NCI-H748 (cell line): Measurements from ENCODE around the gene PCDH9.
"Not testable (repeated sequence)": the region's sequence is repeated elsewhere in the genome, so short reads cannot be mapped to it uniquely, and the experiment has no call there.

Experiments used
- DNase-seq: peaks from one replicate; lab custom pipeline; 2025; ENCODE audit not compliant: unreplicated experiment; lab: John Stamatoyannopoulos, UW

PCDH9 gene

DNA sequence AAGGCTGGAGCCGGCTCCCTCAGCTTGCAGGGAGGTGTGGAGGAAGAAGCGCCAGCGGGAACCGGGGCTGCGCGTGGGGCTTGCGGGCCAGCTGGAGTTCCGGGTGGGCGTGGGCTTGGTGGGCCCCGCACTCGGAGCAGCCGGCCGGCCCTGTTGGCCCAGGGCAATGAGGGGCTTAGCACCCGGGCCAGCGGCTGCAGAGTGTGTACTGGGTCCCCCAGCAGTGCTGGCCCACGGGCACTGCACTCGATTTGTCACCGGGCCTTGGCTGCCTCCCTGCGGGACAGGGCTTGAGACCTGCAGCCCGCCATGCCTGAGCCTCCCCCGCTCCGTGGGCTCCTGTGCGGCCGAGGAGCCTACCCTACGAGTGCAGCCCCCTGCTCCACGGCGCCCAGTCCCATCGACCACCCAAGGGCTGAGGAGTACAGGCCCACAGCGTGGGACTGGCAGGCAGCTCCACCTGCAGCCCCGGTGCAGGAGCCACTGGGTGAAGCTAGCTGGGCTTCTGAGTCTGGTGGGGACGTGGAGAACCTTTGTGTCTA lies 608.2 kb downstream of the PCDH9 start:
- not testable (repeated sequence) for DNase-seq

GRCh38 chr13:66618702-66619101 lies 611.4 kb downstream of the PCDH9 start:
- peak; percentile 28 for DNase-seq

- no peak for DNase-seq
Observed at GRCh38 chr13:66617786-66618185, 612.4 kb downstream of the PCDH9 start.

DNA sequence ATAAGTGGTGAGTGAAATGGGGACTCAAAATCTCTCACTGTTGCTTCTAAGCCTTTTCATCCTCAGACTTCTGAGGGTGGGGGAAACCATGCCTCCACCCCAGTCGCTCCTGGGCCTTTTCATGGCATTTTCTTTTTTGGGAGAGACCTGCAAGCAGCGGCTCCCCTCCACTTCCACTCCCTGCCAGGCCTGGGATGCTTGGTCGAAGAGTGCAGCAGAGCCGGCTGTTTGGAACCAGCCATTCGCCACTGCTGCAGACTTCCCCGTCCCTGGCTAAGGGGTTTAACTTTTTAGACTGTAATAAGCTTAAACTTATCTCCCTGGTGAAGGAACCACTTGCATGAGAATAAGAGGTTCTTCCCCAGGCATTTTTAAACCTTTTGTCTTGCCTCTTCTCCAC lies 617.2 kb downstream of the PCDH9 start:
- DNase-seq, result no peak

DNA sequence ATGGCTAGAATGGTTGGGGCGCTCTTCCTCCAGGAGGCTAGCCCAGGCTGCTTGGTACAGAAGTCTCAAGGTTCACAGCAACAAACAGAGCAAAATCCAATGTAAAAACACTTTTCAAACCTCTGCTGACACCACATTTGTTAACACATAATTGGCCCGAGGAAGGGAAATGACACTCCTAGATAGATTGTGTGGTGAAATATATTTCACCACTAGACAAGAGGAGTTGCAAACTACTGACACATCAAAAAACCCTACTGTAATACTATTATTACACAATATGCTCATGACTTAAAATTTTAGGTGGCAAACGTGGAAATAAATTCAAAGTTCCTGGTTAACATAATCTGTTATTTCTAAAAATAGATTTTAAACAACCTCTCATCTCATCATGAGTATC lies 643.6 kb downstream of the PCDH9 start:
- DNase-seq, result no peak

DNA sequence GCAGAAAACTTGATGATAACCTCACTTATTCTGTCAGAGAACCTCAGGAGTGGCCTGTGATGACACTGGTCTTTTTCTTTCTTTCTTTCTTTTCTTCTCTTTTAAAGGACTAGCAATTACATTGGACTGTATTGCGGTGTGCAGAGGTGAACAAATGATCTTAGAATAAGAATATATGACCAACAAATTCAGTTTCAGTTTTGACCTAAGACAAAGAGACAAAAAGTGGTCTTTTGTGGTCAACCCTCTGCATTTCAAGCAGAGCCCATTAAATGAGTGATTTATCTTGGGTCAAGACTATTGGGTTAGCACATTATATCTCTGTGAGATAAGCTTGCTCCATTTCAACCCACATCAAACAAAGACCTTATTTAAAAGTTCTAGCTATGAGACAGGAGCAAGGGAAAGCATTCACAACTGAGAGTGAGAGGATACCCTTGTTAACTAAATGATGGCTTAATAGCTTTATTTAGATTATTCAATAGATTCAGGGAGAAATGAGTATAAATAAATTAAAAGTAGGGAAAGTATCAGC lies 644.4 kb downstream of the PCDH9 start:
- no peak for DNase-seq

DNA sequence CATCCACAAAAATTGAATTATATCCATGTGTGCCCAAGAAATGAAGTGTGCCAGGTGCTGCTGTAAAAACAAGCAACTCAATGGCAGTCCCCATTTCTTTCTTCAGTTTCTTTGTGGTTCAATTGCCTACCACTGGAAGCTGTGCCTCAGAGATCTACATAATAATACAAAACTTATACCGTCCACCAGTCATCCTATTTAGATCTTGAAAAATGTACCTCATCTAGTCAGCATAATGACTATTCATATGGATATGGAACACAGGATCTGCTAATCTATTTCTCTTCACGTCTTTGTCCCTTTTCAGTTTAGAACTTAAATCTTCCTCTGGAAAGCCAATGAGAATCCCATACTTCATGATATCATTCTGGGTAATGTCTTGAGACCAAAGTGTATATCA lies 648.5 kb downstream of the PCDH9 start:
- DNase-seq, result no peak

- DNase-seq, result no peak
Observed at GRCh38 chr13:66578305-66578704, 651.8 kb downstream of the PCDH9 start.

- no peak for DNase-seq
Observed at GRCh38 chr13:66577358-66577757, 652.8 kb downstream of the PCDH9 start.

DNA sequence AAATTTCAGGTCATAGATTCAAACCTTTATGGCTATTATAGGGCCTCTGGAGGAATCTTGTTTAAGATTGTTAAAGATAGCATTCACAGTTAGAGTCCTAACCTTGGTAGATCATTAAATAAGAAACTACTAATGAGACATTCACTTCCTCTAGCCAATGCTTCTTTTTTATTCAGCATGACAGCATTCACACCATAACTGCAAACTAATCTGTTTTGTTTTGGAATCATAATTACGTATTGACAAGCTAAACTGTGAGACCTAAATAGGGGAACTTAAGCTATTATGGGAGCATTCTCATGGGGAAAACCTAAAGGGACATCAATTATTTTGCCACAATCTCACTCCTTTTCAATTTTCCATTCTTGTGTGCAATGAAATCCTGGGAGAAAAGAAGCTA lies 653.8 kb downstream of the PCDH9 start:
- no peak for DNase-seq

- DNase-seq, result no peak
Observed at GRCh38 chr13:66574606-66575005, 655.5 kb downstream of the PCDH9 start.

DNA sequence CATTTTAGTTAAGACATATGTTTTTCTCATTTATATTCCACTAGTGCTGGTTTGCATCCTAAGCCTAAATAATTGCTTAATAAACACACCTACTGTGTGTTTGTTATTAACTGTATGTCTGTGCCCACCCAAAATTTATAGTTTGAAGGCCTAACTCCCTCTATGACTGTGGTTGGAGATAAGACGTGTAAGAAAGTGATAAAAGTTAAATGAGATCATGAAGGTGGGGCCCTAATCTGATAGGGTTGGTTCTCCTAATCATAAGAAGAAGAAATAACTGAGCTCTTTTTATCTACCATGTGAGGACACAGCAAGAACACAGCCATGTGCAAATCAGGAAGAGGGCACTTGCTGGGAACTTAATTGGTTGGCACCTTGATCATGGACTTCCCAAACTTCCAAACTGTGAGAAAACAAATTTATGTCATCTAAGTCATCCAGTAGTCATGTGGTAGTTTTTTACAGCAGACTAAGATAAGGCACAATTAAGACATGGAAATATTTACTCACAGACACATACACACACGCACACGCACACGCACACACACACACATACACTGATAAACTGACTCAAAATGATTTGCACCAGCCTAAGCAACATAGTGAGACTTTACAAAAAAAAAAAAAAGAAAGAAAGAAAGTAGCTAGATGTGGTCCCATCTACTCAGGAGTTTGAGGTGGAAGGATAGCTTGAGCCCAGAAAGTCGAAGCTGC lies 662.1 kb downstream of the PCDH9 start:
- no peak for DNase-seq

DNA sequence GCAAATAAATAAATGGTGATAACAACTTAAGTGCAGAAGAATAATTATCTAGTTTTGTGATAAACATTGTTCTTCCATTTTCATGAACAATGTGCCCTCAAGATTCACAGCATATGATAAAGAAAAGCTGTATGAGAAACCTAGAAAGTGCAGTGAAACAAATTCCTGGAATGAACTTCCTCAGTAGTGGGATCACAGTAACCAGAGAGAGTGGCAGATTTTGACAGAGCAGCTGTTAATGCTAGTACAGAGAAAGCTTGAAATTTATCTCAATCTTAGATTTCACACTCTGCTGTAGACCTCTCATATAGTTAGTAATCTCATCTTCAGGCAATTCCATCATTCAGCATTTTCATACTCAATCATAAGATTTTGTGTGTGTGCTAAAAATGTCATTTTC lies 664.9 kb downstream of the PCDH9 start:
- no peak for DNase-seq

GRCh38 chr13:66563076-66563475 lies 667.1 kb downstream of the PCDH9 start:
- DNase-seq, result no peak

DNA sequence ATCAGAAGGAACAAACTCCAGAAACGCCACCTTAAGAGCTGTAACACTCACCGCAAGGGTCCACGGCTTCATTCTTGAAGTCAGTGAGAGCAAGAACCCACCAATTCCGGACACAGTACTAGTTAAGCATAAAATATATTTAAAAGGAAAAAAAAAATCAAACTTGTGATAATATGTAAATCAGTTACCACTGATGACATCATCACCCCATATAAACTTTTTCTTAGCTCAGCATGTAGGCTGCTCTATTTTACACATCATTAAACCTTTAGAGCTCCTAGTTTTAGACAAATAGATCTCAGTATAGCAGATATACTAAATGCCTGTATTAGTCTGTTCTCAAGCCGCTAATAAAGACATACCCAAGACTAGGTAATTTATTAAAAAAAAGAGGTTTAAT lies 668.1 kb downstream of the PCDH9 start:
- DNase-seq, result no peak

GRCh38 chr13:66560991-66561390 lies 669.1 kb downstream of the PCDH9 start:
- no peak for DNase-seq

DNA sequence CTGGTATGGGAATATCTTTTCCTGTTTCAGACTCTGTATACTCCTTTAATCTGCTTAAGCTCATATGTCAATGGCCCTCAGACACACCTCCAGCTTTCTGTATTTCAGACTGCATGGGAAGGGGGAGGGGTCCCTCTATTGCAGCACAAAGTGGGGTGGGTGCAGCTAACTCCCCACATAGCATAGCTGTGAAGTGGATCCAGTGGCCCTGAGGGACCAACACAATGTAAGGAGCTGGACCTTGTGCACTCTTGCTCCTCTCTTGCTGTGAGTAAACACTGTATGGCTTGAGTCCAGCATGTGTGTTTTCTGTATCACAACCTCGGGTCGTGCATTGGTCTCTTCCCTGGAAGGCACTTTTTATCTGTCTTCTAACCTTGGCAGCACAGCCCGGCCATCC lies 669.9 kb downstream of the PCDH9 start:
- DNase-seq, result peak; percentile 22

GRCh38 chr13:66559093-66559492 lies 671.0 kb downstream of the PCDH9 start:
- DNase-seq, result no peak

GRCh38 chr13:66558506-66558905 lies 671.6 kb downstream of the PCDH9 start:
- no peak for DNase-seq

DNA sequence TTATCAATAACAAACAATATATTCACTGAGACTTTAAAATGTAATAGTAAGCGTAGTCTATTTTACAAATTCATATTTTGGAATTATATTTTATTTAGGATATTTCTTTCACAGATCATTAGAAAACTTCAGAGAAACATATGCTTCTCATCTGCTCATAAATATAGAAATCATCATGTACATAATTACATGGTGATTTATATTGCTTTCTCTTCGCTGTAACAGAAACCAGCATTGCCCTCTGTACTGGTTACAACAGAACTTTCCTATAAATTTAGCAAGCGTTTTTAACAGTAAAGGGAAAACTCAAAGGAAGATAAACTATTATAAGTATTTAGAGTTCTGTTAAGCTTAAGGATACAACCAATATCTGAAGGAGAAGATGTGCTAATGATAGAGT lies 672.8 kb downstream of the PCDH9 start:
- DNase-seq, result no peak

- DNase-seq, result no peak
Observed at GRCh38 chr13:66556306-66556705, 673.8 kb downstream of the PCDH9 start.

DNA sequence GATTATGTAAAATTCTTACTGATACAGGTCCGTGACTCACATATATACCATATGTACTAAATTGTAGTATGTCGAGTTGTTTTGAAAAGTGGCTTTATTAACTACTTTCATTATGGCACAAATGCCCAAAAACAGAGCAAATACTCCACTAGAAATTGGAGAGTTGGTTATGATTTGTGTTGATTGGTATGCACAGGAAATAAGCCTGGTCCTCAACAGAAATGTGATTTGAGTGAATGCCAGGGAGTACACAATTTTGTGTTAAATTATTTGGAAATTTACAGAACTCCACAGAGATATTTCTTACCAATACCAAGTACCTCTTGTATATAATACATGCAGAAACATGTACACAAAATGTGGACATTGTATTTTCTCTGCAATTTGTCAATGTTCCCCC lies 676.7 kb downstream of the PCDH9 start:
- DNase-seq, result no peak

- DNase-seq, result no peak
Observed at GRCh38 chr13:66551128-66551527, 679.0 kb downstream of the PCDH9 start.
